ENCODE results near the gene RAB11FIP2. TPM values are rescaled to one million over a fixed set of nuclear protein-coding genes. Genes with fewer than 3 reads are reported as not detected.

Gene RAB11FIP2
- total RNA-seq, 2 experiments from 2014 or later = 8.2 to 9.1 TPM

- ChIA-PET POLR2A (no interaction called here), CTCF (no interaction called here)
These were observed 11.3 kb downstream of the RAB11FIP2 start for GRCh38 chr10:118035354-118036005.

GRCh38 chr10:118034791-118035261 is 11.9 kb downstream of the RAB11FIP2 start:
- CTCF ChIA-PET = no interaction called here
- POLR2A ChIA-PET = no interaction called here

- ChIA-PET CTCF (no interaction called here), POLR2A (no interaction called here)
These were observed 12.8 kb downstream of the RAB11FIP2 start for GRCh38 chr10:118033905-118034304.

- POLR2A ChIA-PET = no interaction called here
- CTCF ChIA-PET = no interaction called here
These were observed 14.2 kb downstream of the RAB11FIP2 start for GRCh38 chr10:118032564-118032963.

GRCh38 chr10:118031351-118032075 is 15.2 kb downstream of the RAB11FIP2 start:
- CTCF ChIA-PET = no interaction called here
- POLR2A ChIA-PET = no interaction called here

- CTCF ChIA-PET = no interaction called here
These were observed 18.1 kb downstream of the RAB11FIP2 start for GRCh38 chr10:118028619-118029018.

GRCh38 chr10:118027397-118027796 is 19.3 kb downstream of the RAB11FIP2 start:
- ChIA-PET CTCF (no interaction called here), POLR2A (no interaction called here)

More at GRCh38 chr10:118028619-118029018, 18.1 kb downstream of the RAB11FIP2 start:
- POLR2A ChIA-PET = no interaction called here

- ChIA-PET CTCF (no interaction called here), POLR2A (no interaction called here)
These were observed 19.8 kb downstream of the RAB11FIP2 start for GRCh38 chr10:118026936-118027335.

- ChIA-PET POLR2A (no interaction called here), CTCF (no interaction called here)
These were observed 26.4 kb downstream of the RAB11FIP2 start for GRCh38 chr10:118020365-118020764.

GRCh38 chr10:118017850-118018249 is 28.9 kb downstream of the RAB11FIP2 start:
- ChIA-PET POLR2A (no interaction called here), CTCF (no interaction called here)

GRCh38 chr10:118017071-118017740 is 29.5 kb downstream of the RAB11FIP2 start:
- CTCF ChIA-PET = no interaction called here
- POLR2A ChIA-PET = no interaction called here

GRCh38 chr10:118012952-118013525 is 33.7 kb downstream of the RAB11FIP2 start:
- CTCF ChIA-PET = no interaction called here
- POLR2A ChIA-PET = no interaction called here

- ChIA-PET CTCF (no interaction called here), POLR2A (no interaction called here)
These were observed 39.0 kb downstream of the RAB11FIP2 start for GRCh38 chr10:118007773-118008172.

GRCh38 chr10:118003126-118003525 is 43.6 kb downstream of the RAB11FIP2 start:
- ChIA-PET POLR2A (no interaction called here), CTCF (no interaction called here)

- POLR2A ChIA-PET = no interaction called here
- CTCF ChIA-PET = no interaction called here
These were observed 44.2 kb downstream of the RAB11FIP2 start for GRCh38 chr10:118002581-118002980.

- POLR2A ChIA-PET = no interaction called here
- CTCF ChIA-PET = no interaction called here
These were observed 49.1 kb downstream of the RAB11FIP2 start for GRCh38 chr10:117997673-117998072.

- CTCF ChIA-PET = no interaction called here
- POLR2A ChIA-PET = no interaction called here
These were observed 50.0 kb downstream of the RAB11FIP2 start for GRCh38 chr10:117996709-117997108.

GRCh38 chr10:117994771-117995170 is 52.0 kb downstream of the RAB11FIP2 start:
- CTCF ChIA-PET = no interaction called here
- POLR2A ChIA-PET = no interaction called here

GRCh38 chr10:117993166-117993565 is 53.6 kb downstream of the RAB11FIP2 start:
- POLR2A ChIA-PET = no interaction called here
- CTCF ChIA-PET = no interaction called here

- ChIA-PET CTCF (no interaction called here), POLR2A (no interaction called here)
These were observed 55.0 kb downstream of the RAB11FIP2 start for GRCh38 chr10:117991701-117992100.

GRCh38 chr10:117989962-117990361 is 56.8 kb downstream of the RAB11FIP2 start:
- ChIA-PET CTCF (no interaction called here), POLR2A (no interaction called here)

Measured in activated CD8-positive, alpha-beta memory T cell treated with anti-CD3 and anti-CD28 coated beads for 36 hours (primary cell).